ENCODE measurements around the gene TXNL1. TPM values are rescaled to one million over a fixed set of nuclear protein-coding genes. Genes with fewer than 3 reads are reported as not detected.

Gene TXNL1
- total RNA-seq, 1 experiment from 2014 or later = 90.4 TPM

- H3K4me1 Mint-ChIP-seq = peaks cover 3 to 4% of the 10 kb centered on the region in 2 experiments; a peak in 2 of 4 replicates
- no peak for TF ChIP-seq CTCF (conservative IDR thresholded peaks at IDR 0.05)
- H4K5ac ChIP-seq (ENCODE audit: insufficient read length, low read depth, low read length) = no peak overlapping the region
- no peak overlapping the region for H3K4me3 Mint-ChIP-seq
- H3K9me3 Mint-ChIP-seq = no peaks in the 10 kb centered on the region
- H3K4me1 ChIP-seq (ENCODE audit: insufficient read depth, low read length) = no peaks in the 10 kb centered on the region
- DNase-seq = no peak
- no peak overlapping the region for H4K8ac ChIP-seq (replicated peaks; ENCODE audit: insufficient read length, low read depth, low read length)
- H2BK5ac ChIP-seq (ENCODE audit: insufficient read length, low read length) = no peak overlapping the region
- H4K91ac ChIP-seq (ENCODE audit: insufficient read length, low read depth, low read length) = no peak overlapping the region
- no peak overlapping the region for H2BK120ac ChIP-seq (ENCODE audit: low read depth, low read length, poor library complexity, severe bottlenecking)
- no peak overlapping the region for H2BK12ac ChIP-seq (ENCODE audit: insufficient read length, low read depth, low read length)
- H3K56ac ChIP-seq (ENCODE audit: insufficient read length, low read depth, low read length) = no peak overlapping the region
- no peak overlapping the region for H3K27ac ChIP-seq (ENCODE audit: insufficient read length, low read depth, low read length)
- no peak overlapping the region for H3K14ac ChIP-seq (ENCODE audit: insufficient read depth, low read length)
- H3K23me2 ChIP-seq (ENCODE audit: insufficient read length, low read depth, low read length, poor library complexity, severe bottlenecking) = no peaks in the 10 kb centered on the region
- H2AK5ac ChIP-seq (ENCODE audit: insufficient read length, low read length) = no peak overlapping the region
- H4K20me1 ChIP-seq (ENCODE audit: control insufficient read depth, insufficient read depth, insufficient read length) = no peaks in the 10 kb centered on the region
- no peak overlapping the region for H3K27ac Mint-ChIP-seq
- H3K4me2 ChIP-seq (ENCODE audit: insufficient read depth, insufficient read length, low read length) = no peak overlapping the region
- no peak overlapping the region for H3K18ac ChIP-seq (ENCODE audit: insufficient read length, low read depth, low read length)
- no peaks in the 10 kb centered on the region; the same call in 1 of the 2 replicates for H3K27me3 Mint-ChIP-seq (ENCODE audit: low read depth)
- H3K36me3 Mint-ChIP-seq (ENCODE audit: insufficient read depth in 1 of 3, low read depth in 3 of 3) = no peaks in the 10 kb centered on the region
- no peak overlapping the region for H2AFZ ChIP-seq (ENCODE audit: low read length)
- no peak overlapping the region for H3K9ac ChIP-seq (ENCODE audit: extremely low read depth, insufficient read length, low read length)
- no peaks in the 10 kb centered on the region for H3K79me2 ChIP-seq (ENCODE audit: insufficient read depth, low read length)
- WGBS (ENCODE audit: extremely low coverage, insufficient read length, low lambda C conversion rate) = no CpG with 5 or more reads among the region's 3 CpGs
- H2BK15ac ChIP-seq (ENCODE audit: low read depth, low read length) = no peak overlapping the region
- no peak overlapping the region for H3K4ac ChIP-seq (ENCODE audit: low read depth, low read length)
- no peak overlapping the region for H3K23ac ChIP-seq (ENCODE audit: insufficient read length, low read depth, low read length)
- H2BK20ac ChIP-seq (ENCODE audit: low read depth, low read length, poor library complexity, severe bottlenecking) = no peak overlapping the region
- no peaks in the 10 kb centered on the region for H3K79me1 ChIP-seq (ENCODE audit: insufficient read depth, low read depth, low read length, poor library complexity, severe bottlenecking)
- H3T11ph ChIP-seq (ENCODE audit: low read length) = no peak overlapping the region
- H3K9me3 ChIP-seq (ENCODE audit: control insufficient read depth, low read depth, low read length) = no peaks in the 10 kb centered on the region
- no peaks in the 10 kb centered on the region for H3K27me3 ChIP-seq (ENCODE audit: insufficient read depth, low read length)
Measured at GRCh38 chr18:56570978-56571377, 67.4 kb downstream of the TXNL1 start.
